KMS-11 (cell line): ENCODE measurements around the gene CFAP410.

Experiments used
- H2AFZ ChIP-seq: fragments of 200-600 bp; sonication (generic); 2 replicates; pipeline ENCODE4 v1.6.1; 2016; ENCODE audit warnings: antibody characterized with exemption, mixed run types, low read depth
- H3K27ac ChIP-seq: fragments of 200-600 bp; sonication (generic); 2 replicates; pipeline ENCODE4 v1.6.1; 2016; ENCODE audit warnings: mild to moderate bottlenecking, mixed run types
- H3K27me3 ChIP-seq: fragments of 200-600 bp; sonication (generic); 2 replicates; pipeline ENCODE4 v1.6.1; 2017; ENCODE audit warnings: mild to moderate bottlenecking, low read depth, mixed run types, moderate library complexity; ENCODE audit not compliant: insufficient read depth
- H3K36me3 ChIP-seq: fragments of 200-600 bp; sonication (generic); 2 replicates; pipeline ENCODE4 v1.6.1; 2017; ENCODE audit warnings: mild to moderate bottlenecking, mixed run types; ENCODE audit not compliant: insufficient read depth
- H3K4me1 ChIP-seq: fragments of 200-600 bp; sonication (generic); 2 replicates; pipeline ENCODE4 v1.6.1; 2016; ENCODE audit warnings: mild to moderate bottlenecking, low read depth, mixed run types; ENCODE audit not compliant: poor library complexity, severe bottlenecking
- H3K4me2 ChIP-seq: fragments of 200-600 bp; sonication (generic); 2 replicates; pipeline ENCODE4 v1.7.0; 2016; ENCODE audit warnings: mild to moderate bottlenecking, mixed run types
- H3K4me3 ChIP-seq: fragments of 200-600 bp; sonication (generic); IDR thresholded peaks from 2 replicates; pipeline ENCODE4 v1.6.1; 2017; ENCODE audit warnings: low read depth, low read length, mixed read lengths; ENCODE audit not compliant: insufficient read depth
- H3K79me2 ChIP-seq: fragments of 200-600 bp; sonication (generic); 2 replicates; pipeline ENCODE4 v1.6.1; 2016; ENCODE audit warnings: low read depth, mixed run types; ENCODE audit not compliant: insufficient read depth
- H3K9ac ChIP-seq: fragments of 200-600 bp; sonication (generic); 2 replicates; pipeline ENCODE4 v1.6.1; 2016; ENCODE audit warnings: mild to moderate bottlenecking, mixed run types
- H4K20me1 ChIP-seq: fragments of 200-600 bp; sonication (generic); 2 replicates; pipeline ENCODE4 v1.6.1; 2016; ENCODE audit warnings: mild to moderate bottlenecking, mixed run types; ENCODE audit not compliant: insufficient read depth
- CTCF ChIP-seq: fragments of 200-600 bp; sonication (generic); conservative IDR thresholded peaks from 2 replicates; pipeline ENCODE4 v1.6.1; 2017; ENCODE audit warnings: low read depth, mild to moderate bottlenecking, antibody characterized with exemption, low read length, moderate library complexity, mixed read lengths

The CFAP410 gene

GRCh38 chr21:44337941-44338895 is 972 bp downstream of the CFAP410 start:
- H3K9ac ChIP-seq = no peak overlapping the region
- H3K27ac ChIP-seq = no peak overlapping the region
- H3K36me3 ChIP-seq = no peaks in the 10 kb centered on the region
- H3K4me3 ChIP-seq = no peak overlapping the region
- no peaks in the 10 kb centered on the region for H4K20me1 ChIP-seq
- H3K4me1 ChIP-seq = peaks cover 17% of the 10 kb centered on the region
- H3K27me3 ChIP-seq = peaks cover 8% of the 10 kb centered on the region; the same call in 1 of the 2 replicates
- TF ChIP-seq CTCF = no peak
- H3K4me2 ChIP-seq = peak overlapping the region; percentile 14; the same call in 1 of the 2 replicates
- no peaks in the 10 kb centered on the region for H3K79me2 ChIP-seq
- peak overlapping the region; percentile 12; the same call in 1 of the 2 replicates for H2AFZ ChIP-seq

GRCh38 chr21:44337449-44337848 is 1.7 kb downstream of the CFAP410 start:
- Histone ChIP-seq H4K20me1 (no peaks in the 10 kb centered on the region), H3K4me2 (no peak overlapping the region), H3K79me2 (no peaks in the 10 kb centered on the region), H3K27ac (no peak overlapping the region), H3K27me3 (no peaks in the 10 kb centered on the region; the same call in 1 of the 2 replicates), H3K36me3 (no peaks in the 10 kb centered on the region), H2AFZ (no peak overlapping the region), H3K4me3 (no peak overlapping the region), H3K4me1 (peaks cover 17% of the 10 kb centered on the region), H3K9ac (no peak overlapping the region)
- no peak for TF ChIP-seq CTCF

- no peak overlapping the region for H2AFZ ChIP-seq
- H3K36me3 ChIP-seq = no peaks in the 10 kb centered on the region
- H3K79me2 ChIP-seq = no peaks in the 10 kb centered on the region
- no peak overlapping the region for H3K27ac ChIP-seq
- no peak overlapping the region for H3K4me2 ChIP-seq
- H3K4me3 ChIP-seq = no peak overlapping the region
- H3K9ac ChIP-seq = no peak overlapping the region
- H3K27me3 ChIP-seq = no peaks in the 10 kb centered on the region
- peaks cover 15% of the 10 kb centered on the region for H3K4me1 ChIP-seq
- no peaks in the 10 kb centered on the region for H4K20me1 ChIP-seq
- TF ChIP-seq CTCF = no peak
These were observed 3.7 kb downstream of the CFAP410 start for GRCh38 chr21:44335266-44336059.

GRCh38 chr21:44334329-44335030 is 4.7 kb downstream of the CFAP410 start:
- no peak overlapping the region for H3K9ac ChIP-seq
- no peaks in the 10 kb centered on the region for H3K27me3 ChIP-seq
- H3K4me2 ChIP-seq = no peak overlapping the region
- H3K4me3 ChIP-seq = no peak overlapping the region
- no peak for TF ChIP-seq CTCF
- no peak overlapping the region for H2AFZ ChIP-seq
- no peaks in the 10 kb centered on the region for H3K79me2 ChIP-seq
- H3K4me1 ChIP-seq = peaks cover 7% of the 10 kb centered on the region
- H4K20me1 ChIP-seq = no peaks in the 10 kb centered on the region
- H3K27ac ChIP-seq = no peak overlapping the region
- H3K36me3 ChIP-seq = no peaks in the 10 kb centered on the region
